ENCODE measurements around the gene MS4A15. TPM values are rescaled to one million over a fixed set of nuclear protein-coding genes. Genes with fewer than 3 reads are reported as not detected.

The MS4A15 gene
- total RNA-seq, 4 donors from 2014 or later = not detected

GRCh38 chr11:60777572-60777971, 20.9 kb downstream of the MS4A15 start:
- TF ChIP-seq CTCF (IDR thresholded peaks at IDR 0.05; ENCODE audit: low read depth) = no peak

DNA sequence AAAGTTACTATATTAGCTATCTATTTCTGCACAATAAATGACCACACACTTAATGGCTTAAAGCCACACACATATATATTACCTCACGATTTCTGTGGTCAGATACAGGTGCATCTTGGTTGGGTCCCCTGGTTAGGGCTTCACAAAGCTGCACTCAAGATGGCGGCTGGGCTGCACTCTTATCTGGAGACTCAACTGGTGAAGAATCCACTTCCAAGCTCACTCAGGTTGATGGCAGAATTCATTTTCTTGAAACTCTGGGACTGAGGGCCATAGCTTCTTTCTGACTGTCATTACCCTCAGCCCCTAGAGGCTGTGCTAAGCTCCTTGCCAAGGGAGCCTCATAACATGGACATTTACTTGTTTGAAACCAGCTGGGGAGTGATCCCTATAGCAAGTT, 23.4 kb downstream of the MS4A15 start:
- no peak for TF ChIP-seq CTCF (IDR thresholded peaks at IDR 0.05; ENCODE audit: low read depth)

- TF ChIP-seq CTCF (IDR thresholded peaks at IDR 0.05; ENCODE audit: low read depth) = no peak
Observed at GRCh38 chr11:60780774-60781173, 24.1 kb downstream of the MS4A15 start.

DNA sequence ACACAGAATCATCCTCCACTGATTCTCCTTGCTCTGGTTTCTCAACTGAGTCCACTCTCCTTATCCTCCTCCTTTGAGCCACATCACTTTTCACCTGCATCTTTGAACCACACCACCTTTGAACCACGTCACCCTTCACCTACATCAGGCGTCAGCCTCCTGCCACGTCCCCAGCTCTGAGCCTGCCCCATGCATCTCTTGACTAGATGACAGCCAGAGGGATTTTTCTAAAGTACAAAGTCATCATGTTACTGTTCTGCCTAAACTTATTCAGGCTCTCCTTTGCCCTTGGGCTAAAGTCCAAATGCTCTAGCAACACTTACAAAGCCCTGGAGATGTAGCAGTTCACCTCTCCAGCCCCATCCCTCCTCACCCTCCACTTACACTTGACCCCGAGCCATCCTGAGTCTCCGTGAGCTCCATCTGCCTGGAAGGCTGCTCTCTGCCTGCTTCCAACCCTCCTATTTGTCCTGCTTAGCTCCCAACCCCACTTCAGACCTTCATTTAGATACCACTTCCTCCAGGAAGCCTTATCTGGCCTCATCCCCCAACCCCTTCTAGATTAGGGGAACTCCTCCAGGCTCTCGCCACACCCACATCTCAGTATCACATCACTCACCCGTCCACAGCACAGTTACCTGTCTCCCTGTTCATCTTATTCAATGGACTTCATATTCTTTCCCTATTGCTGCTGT, 24.8 kb downstream of the MS4A15 start:
- TF ChIP-seq CTCF (IDR thresholded peaks at IDR 0.05; ENCODE audit: low read depth) = no peak

GRCh38 chr11:60781981-60782316, 25.3 kb downstream of the MS4A15 start:
- TF ChIP-seq CTCF (IDR thresholded peaks at IDR 0.05; ENCODE audit: low read depth) = no peak

- no peak for TF ChIP-seq CTCF (IDR thresholded peaks at IDR 0.05; ENCODE audit: low read depth)
Observed at GRCh38 chr11:60782393-60783140, 25.9 kb downstream of the MS4A15 start.

GRCh38 chr11:60783141-60783484, 26.4 kb downstream of the MS4A15 start:
- TF ChIP-seq CTCF (IDR thresholded peaks at IDR 0.05; ENCODE audit: low read depth) = no peak
